NK-92 treated with Interleukin-12 subunit alpha and Interleukin-12 subunit beta, amount 100 ng/mL, for 24 hours (cell line): ENCODE data around the gene TMPRSS11A.

Experiments used
- DNase-seq: peaks from one replicate; lab custom pipeline; 2025; lab: John Stamatoyannopoulos, UW

Gene TMPRSS11A

DNA sequence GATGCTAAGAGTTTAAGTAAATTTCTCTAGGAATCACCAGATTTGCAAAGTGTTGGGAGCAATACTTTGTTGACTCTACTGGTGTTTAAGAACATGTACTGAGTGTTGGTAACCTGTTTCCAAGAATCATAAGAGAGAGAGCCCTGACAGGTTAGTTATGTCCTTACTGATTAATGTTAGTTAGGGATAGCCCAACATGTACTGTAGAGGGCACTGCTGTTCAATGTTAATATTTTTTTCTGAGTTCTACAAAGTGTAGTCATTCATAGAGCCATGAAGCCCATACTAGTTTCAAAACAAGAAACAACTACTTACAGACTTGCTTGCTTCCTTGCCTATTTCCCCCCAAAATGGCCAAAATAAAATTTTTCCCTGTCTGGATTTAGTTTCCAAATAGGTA, 91.4 kb downstream of the TMPRSS11A start:
- DNase-seq: no peak

DNA sequence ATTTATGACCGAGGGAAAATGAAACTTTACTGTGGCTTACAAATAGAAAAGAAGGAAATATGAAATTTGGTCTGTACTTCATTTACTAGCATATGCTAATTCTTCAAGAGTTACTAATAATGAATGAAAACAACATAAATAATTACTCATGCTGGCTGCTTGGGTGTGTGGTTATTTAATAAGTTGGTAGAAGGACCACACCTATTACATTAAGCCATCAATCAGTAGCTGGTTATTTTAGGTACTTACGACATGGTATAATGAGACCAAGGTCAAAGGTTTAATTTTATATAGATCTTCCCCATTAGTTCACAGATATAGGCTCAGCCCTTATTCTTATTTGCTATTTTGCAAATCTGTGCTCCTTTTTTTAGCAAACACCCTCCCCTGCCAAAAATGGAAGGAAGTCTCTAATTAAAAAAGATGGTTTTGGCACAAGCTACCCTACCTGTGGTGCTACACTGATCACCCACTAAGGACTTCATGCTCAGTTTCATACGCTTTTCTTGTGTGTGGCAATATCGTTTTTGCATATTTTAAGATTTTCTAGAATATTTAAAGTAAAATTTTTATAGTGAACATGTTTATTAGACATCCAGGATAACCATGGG, 93.6 kb downstream of the TMPRSS11A start:
- DNase-seq: no peak

DNA sequence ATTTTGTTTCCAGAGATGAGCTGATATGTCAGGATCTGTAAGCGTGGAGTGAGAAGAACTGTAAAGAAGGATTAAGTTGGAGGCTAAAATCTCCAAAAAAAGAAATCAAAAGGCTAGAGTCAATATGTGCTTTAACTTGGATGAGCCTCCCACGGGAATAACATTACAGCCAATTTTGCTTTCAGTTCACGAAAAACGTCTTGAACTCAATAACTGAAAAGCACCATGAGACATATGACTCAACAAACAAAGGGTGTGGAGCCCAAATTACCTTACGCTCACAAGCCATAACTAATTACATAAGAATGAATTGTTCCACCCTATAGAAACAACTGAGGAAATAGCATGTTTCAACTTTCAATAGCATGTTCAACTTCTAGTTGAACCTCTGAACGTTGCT, 101.8 kb downstream of the TMPRSS11A start:
- no peak for DNase-seq
